SKM-1 treated with dmso at 0.1 percent for 144 hours (cell line): ENCODE results near the gene ATG9A.
"Not testable (repeated sequence)": the region's sequence is repeated elsewhere in the genome, so short reads cannot be mapped to it uniquely, and the experiment has no call there.

Experiments
- DNase-seq: peaks from one replicate; lab custom pipeline; 2025; ENCODE audit not compliant: unreplicated experiment; lab: John Stamatoyannopoulos, UW

The ATG9A gene, protein sequence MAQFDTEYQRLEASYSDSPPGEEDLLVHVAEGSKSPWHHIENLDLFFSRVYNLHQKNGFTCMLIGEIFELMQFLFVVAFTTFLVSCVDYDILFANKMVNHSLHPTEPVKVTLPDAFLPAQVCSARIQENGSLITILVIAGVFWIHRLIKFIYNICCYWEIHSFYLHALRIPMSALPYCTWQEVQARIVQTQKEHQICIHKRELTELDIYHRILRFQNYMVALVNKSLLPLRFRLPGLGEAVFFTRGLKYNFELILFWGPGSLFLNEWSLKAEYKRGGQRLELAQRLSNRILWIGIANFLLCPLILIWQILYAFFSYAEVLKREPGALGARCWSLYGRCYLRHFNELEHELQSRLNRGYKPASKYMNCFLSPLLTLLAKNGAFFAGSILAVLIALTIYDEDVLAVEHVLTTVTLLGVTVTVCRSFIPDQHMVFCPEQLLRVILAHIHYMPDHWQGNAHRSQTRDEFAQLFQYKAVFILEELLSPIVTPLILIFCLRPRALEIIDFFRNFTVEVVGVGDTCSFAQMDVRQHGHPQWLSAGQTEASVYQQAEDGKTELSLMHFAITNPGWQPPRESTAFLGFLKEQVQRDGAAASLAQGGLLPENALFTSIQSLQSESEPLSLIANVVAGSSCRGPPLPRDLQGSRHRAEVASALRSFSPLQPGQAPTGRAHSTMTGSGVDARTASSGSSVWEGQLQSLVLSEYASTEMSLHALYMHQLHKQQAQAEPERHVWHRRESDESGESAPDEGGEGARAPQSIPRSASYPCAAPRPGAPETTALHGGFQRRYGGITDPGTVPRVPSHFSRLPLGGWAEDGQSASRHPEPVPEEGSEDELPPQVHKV

DNA sequence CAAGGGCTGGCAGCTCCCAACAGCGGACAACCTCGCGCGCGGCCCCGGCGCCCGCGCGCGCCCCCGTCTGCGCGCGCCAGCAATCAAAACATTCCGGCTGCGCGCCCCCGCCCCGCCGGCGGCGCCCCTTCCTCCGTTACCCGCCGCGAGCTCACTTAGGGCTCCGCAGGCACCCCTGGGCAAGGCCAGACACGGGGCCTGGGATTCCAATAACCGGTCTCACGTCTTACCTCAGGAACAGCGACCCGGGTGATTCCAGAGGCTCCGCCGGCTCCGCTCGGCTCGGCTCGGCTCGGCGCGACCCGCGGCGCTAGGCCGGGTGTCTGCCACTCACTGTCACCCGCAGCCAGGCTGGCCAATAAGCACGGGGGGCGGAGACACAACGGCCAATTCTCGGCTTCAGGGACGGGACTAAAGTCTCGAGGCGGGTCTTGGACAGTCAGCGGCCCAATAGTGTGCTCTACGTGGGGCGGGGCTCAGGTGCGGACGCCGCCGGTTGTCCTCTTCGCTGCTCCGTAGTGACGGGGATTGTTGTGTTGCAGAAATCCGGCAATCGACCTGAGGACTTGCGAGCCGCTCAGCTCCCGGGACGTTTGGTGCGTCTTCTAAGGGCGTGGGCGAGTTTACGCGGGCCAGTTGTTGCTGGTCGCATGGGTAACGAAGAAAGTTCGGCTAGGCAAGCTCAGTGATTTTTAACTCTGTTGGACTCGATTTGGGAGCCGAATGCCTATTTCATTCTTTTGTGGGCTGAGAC lies at the start of gene ATG9A, which contains the start of gene ANKZF1:
Gene ATG9A, minus strand, starts transcription at position 332 of the 754 bp plus-strand sequence. CDS start 1,612 bp downstream, outside the sequence.
Gene ANKZF1, plus strand, starts transcription at position 502 of the 754 bp plus-strand sequence. CDS start 452 bp downstream, outside the sequence.
- peak; percentile 99 for DNase-seq

DNA sequence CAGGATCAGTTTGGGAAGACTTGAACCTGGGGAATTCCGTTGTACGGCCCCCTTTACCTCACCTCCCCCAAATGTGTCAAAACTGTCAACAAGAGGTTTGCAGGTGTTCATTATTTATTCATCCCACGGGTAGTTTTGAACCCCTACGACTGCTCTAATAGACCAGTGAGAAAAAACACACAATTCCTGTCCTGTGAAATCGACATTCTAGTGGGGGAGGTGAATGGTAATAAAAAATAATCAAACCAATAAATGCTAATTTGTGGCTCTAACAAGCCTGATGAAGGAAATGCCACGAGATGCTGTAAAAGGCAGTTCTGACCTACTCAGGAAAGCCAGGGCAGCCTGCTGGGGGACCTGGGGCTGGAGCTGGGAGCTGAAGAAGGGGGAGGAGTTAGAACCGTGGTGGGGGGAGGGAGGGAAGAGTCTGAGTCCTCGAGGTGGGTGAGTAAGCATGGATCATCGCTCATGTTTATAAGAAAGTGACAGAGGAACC lies 49.3 kb upstream of the ATG9A start:
- no peak for DNase-seq

DNA sequence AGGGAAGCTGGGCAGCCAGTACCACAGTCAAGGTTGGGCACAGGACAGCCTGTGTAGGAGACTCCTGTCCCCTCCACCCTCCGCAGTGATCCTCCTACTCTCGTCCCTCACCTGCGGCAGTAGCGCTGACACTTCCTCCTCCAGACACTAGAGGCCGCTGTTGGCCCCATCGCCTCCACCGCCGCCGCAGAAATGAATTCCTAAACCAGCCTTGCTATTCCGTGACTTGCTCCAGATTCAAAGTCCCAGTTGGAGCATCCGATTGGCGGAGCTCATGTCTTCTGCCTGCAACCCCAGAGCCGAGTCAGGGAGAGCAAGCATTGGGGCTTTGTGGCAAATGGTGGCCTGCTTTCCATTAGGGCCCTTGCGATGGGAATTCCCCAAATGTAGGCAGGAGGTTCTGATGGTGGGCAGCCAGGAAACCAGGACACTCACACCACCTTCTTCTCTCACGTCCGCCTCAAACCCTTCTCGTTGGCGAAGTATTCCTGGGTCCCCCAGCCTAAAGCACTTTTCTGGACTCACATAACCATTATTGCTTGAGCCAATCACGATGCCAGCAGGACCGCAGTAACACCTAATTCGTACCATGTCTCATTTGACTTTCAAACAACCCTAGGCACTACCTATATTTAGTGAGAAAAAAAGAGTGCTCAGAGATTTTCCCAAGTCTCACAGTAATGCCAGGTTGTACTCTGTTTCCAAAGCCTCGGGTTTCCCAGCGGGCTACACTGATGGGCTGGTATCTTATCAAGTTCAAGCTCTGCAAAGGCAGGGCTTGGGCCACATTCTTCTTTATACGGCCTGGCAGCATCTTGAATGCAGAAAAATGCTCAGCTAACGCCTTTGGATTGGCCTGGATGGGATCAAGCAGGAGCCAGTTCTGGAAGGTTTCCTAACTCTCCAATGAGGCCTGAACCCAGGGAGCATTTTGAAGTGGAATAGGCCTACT lies 48.5 kb upstream of the ATG9A start:
- peak; percentile 52 for DNase-seq

DNA sequence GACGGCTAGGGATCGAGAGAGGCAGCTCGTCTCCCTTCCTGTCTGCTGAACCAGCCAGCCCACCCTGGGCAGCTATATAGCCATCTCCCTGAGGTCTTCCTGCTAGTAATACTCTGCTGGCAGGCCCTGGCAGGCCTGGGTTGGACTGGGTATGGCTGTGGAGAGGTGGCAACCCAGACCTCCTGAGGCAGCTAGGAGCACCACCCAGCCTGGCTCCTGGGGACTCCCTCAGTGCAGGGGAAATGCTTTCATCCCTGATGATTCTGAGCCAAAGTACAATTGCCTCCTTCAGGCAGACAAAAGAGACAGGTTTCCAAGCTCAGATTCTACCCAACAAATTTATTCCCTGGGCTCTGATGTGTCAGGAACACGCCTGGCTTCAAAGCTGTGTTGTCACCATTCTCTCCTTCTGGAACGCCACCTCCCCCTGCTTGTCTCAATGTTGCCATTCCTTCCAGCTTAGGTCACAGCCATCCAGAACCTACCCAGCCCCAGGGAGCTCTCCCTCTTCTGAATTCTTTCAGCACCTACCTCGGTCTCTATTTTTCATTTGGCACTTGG lies 45.0 kb upstream of the ATG9A start:
- no peak for DNase-seq

DNA sequence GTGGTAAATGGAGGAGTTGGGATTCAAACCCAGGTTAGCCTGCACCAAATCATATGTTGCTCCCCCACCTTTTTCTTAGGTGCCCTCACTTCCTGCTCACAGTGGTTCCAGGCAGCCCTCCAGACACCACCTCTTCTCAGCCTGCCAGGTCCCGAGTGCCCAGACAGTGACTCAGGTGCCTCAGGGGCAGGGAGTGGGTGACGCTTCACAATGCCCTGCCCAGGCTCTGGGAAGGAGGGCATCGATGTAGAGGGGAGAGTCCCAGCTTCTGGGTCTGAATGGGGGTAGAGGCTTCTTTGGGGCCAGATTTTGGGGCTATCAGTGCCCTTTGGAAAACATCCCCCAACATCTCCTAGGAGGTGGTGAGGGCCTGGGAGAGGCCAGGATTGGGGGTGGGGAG lies 44.5 kb upstream of the ATG9A start:
- no peak for DNase-seq

DNA sequence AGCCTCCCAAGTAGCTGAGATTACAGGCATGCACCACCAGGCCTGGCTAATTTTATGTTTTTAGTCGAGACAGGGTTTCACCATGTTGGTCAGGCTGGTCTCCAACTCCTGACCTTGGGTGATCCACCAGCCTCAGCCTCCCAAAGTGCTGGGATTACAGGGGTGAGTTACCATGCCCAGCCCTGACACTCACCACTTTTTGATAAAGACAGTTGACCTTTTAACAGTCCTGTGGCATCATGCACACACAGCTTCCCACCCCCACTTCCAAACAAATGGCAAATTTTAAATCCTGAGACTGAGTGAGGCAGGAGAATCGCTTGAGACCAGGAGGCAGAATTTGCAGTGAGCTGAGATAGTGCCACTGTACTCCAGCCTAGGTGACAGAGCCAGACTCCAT lies 43.6 kb upstream of the ATG9A start:
- DNase-seq: no peak

DNA sequence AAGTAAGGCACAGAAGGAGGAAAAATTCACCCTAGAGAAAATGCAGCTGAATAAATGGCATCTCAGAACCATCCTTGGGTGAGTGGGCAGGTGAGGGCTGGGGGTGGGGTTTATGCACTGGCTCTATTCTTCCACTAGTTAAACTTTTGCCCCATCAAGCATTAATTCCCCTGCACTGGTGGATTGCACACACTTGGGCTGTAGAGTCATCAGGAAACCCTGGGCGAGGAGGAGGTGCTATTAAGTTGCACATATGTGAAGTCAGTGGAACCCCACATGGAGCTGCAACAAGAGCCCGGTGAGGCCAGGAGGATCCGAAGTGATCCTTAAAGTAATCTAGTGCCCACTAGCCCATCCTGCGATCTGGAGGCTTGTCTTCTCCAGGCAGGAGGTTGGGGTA lies 42.9 kb upstream of the ATG9A start:
- DNase-seq: no peak

DNA sequence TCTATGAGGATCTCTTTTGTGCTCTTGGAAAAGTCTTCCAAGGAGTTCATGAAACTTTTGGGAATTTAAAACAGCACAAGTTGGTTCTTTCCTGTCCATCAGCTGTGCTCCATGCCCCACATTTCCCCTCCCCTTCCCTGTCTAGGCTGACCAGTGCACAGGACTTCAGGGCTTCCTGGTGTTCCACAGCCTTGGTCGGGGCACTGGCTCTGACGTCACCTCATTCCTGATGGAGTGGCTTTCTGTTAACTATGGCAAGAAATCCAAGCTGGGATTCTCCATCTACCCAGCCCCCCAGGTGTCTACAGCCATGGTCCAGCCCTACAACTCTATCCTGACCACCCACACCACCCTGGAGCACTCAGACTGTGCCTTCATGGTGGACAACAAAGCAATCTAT lies 41.6 kb upstream of the ATG9A start:
- DNase-seq: no peak

DNA sequence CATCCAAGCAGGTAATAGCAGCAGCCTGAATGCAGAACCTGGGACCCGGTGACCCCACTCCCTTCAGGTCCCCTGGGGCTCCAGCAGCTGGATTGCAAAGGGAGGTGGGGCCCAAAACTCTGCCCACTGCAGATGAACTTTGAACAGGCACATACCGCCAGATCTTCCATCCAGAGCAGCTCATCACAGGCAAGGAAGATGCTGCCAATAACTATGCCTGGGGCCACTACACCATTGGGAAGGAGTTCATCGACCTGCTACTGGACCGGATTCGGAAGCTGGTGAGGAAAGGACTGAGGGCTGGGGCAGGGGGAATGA lies 40.6 kb upstream of the ATG9A start:
- DNase-seq: no peak

DNA sequence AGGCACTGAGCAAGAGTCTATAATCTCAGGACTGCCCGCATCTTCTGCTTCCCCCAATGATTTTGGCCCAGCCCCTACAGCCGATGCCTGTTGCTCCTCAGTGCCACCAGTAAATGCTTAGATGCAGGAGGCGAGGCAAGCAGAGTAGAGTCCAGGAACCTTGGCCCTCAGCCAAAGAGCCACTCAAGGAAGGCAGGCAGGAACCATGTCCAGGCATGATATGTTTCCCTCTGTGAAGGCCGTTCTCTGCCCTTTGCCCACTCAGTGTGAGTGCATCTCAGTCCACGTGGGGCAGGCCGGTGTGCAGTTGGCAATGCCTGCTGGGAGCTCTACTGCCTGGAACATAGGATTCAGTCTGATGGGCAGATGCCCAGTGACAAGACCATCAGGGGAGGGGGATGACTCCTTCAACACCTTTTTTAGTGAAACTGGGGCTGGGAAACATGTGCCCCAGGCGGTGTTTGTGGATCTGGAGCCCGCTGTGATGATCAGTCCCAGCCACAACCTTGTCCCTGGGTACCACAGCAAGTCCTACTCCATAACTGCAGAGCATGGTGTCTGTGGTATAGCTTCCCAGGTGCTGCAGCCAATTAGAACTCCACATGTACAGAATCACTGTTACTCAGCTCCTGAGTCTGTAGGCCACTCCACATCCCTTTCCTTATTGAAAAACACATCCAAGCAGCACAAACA lies 40.1 kb upstream of the ATG9A start:
- DNase-seq: no peak

DNA sequence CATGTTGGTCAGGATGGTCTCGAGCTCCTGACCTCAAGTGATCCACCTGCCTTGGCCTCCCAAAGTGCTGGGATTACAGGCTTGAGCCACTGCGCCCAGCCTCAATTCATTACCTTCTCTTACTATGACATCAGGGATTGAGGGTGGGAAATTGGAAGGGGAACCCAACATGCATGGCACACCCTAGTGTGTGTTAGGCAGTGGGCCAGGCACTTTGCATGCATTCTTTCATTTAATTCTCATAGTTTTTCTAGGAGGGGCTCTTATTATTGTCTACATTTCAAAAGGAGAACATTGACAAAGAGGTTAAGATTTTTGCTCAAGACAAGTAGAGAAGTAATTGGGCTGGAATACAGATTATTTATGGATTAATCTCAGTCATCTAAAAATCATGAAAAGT lies 38.9 kb upstream of the ATG9A start:
- no peak for DNase-seq

DNA sequence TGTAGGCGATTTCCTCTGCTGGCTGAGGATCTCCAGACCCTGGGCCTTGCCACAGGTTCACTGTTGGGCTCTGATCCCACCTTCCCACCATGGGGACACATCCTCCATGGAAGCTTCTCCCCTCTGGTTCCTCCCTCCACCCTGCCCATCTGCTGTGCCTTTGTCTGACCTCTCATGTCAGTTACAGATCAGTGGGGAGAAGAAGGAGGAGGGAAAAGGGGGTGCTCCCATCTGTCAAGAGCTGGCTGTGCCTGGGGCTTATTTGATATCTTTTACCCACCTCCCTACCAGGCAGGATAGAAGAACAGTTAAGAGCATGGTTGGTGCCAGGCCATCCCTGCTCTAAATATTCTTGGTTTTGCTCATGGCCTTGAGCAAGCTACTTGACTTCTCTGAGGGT lies 37.5 kb upstream of the ATG9A start:
- DNase-seq: no peak

DNA sequence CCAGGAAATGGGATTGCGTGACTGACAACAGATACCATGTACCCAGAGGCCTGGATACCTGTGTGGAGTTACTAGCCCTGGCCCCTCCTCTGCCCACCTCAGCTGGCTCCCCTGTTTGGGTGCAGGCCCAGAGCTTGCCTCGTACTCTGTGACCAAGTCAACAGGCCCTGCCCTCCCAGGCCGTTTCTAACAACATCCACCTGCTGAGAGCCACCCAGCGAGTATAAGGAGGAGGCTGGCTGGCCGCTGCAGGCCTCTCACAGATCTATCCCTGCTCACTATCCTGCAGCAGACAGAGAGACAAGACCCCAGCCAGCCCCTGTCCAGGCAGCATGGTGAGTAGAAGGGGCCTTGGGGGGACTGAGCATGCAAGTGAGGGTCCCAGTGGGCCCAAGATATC lies 36.8 kb upstream of the ATG9A start:
- no peak for DNase-seq

DNA sequence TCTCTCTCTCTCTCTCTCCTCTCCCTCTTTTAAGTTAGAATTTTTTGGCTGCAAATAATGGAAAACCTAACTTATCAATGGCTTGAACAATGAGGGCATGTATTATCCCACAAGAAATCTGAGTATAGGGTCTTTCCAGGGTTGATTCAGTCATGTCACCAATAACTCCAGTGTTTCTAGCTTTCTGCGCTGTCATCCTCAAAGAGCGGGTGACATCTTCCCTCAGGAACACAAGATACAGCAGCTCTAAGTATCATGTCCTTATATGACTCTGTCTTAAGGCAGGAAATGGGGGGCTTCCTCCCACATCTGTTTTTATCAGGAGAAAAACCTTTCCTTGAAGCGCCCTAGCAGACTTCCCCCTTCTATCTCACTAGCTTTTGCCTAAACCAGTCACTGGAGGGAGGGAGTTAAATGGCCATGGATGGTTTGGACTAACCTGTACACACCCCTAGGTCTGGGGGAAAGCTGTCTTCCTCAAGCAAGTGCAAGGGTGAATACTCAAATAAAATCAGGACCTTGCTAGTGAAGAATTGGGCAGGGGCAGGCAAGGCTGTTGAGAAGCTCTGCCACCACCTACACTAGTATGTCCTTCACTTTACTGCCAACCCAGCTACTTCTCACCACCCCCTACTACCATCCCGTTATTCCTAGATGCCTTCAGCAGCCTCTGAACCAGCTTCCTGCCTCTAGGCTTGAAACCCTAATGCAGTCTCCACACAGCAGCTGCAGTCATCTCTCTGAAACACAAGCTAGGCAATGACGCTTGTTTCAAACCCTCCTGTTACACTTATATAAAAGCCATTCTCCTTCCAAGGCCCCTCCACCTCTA lies 31.8 kb upstream of the ATG9A start:
- DNase-seq: no peak

DNA sequence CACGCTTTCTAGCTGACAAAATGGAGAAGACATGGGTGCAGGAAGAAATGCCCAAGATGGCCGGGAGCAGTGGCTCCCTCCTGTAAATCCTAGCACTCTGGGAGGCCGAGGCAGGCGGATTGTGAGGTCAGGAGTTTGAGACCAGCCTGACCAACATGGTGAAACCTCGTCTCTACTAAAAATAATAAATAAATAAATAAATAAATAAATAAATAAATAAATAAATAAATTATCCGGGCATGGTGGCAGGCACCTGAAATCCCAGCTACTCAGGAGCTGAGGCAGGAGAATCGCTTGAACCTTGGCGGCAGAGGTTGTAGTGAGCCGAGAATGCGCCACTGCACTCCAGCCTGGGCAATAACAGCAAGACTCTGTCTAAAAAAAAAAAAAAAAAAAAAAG lies 29.5 kb upstream of the ATG9A start:
- not testable (repeated sequence) for DNase-seq

DNA sequence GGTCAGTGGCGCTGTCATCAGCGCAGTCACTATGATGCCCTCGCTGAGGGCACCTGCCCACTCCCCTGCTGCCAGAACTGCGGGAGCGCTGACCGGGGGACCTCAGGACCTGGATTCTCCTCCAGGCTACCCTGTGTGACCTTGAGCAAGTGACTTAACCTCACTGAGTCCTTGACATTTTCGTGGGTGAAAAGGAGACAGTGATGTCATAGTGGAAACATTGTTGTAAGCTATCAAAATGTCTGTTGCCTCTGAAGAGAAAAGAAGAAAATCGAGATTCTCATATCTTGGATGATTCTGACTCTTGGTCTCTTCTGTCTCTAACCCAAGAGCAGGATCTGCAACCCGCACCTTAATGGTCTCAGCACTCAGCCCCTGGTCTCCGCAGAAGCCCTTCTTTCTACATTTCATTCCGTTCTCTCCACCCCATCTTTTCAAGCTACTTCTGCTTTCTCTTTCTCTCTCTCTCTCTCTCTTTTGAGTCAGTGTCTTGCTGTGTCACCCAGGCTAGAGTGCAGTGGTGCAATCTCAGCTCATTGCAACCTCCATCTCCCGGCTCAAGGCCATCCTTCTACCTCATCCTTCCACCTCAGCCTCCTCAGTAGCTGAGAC lies 25.3 kb upstream of the ATG9A start:
- DNase-seq: peak; percentile 83

DNA sequence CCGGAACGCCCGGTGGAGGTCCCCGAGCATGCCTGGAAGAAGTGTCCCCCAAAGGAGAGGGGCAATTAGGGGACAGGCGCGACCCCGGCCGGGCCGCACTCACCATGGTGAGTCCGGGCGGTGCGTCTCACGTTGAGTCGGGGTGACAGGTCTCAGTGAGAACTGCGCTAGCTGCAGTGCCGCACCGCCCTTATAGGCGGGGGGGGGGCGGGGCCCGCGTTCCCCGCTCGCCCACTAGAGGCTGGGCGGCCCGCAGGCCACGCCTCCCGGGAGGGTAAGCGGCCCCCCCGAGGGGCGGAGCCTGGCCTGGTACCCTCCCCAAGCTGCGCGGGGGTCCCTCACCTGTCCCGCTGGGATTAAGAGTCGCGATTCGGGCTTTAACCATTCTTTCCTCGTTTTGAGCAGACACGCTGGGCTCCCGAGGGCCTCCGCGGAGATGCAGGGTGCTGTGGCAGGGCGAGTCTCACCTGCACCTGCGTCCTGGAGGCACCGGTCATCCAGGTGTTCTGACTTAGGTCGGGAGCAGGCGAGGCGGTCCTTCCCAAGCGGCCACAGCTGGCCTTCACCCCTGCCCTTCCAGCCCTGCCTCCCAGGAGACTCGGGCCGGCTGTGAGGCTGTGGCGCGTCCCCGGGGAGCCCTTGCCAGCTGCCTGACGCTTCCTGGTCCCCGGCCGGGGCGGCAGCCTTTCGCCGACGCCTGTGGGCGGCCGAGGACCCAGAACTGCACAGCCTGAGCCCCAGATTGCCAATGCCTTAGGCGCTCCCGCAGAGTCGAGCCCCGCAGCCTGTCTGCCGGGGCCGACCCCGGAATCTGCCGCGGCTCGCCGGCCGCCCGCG lies 24.5 kb upstream of the ATG9A start, which contains the start of gene TUBA4A:
Gene TUBA4A, minus strand, starts transcription at position 166 of the 837 bp plus-strand sequence. Its CDS starts 60 bp downstream, at position 106.
- peak; percentile 64 for DNase-seq
